Measurements from ENCODE around the gene MIB2.
"Not testable (repeated sequence)": the region's sequence is repeated elsewhere in the genome, so short reads cannot be mapped to it uniquely, and the experiment has no call there.

GRCh38 chr1:1662830-1663560, 47.7 kb downstream of the MIB2 start:
- not testable (repeated sequence) for TF ChIP-seq EZH2 (IDR thresholded peaks at IDR 0.05); POLR2AphosphoS5 (IDR thresholded peaks at IDR 0.05; ENCODE audit: borderline replicate concordance, low read depth, low read length); FOXP2 (optimal IDR thresholded peaks at IDR 0.05; ENCODE audit: control extremely low read depth, extremely low read length, insufficient read depth)
